Muscle of back (tissue), 11 donors: Measurements from ENCODE around the gene BMS1. TPM values are rescaled to one million over a fixed set of nuclear protein-coding genes. Genes with fewer than 3 reads are reported as not detected.

Experiments
- DNase-seq, 3 donors: peaks; one replicate each; pipeline versions ENCODE4 v3.0.0 to v3.0.0-alpha.2; 2013
- polyA plus RNA-seq, 10 donors: library from polyadenylated mRNA; unstranded; fragments of 120-200 nt; gene quantifications; one replicate each; pipeline ENCODE4 v1.2.1, GENCODE V29; 2013; ENCODE audit not compliant: insufficient read length in 10 of 10

The BMS1 gene
- polyA plus RNA-seq, 10 donors = 12.9 to 17.7 (median 15.4) TPM

GRCh38 chr10:42865716-42866114 is 83.1 kb downstream of the BMS1 start:
- DNase-seq = no peak

- peak; percentile 43 to 86 (median 75) for DNase-seq
These were observed 83.8 kb downstream of the BMS1 start for GRCh38 chr10:42866115-42866995.

GRCh38 chr10:42867571-42867970 is 85.0 kb downstream of the BMS1 start:
- DNase-seq = no peak

GRCh38 chr10:42868530-42868929 is 85.9 kb downstream of the BMS1 start:
- no peak for DNase-seq

GRCh38 chr10:42869977-42870350 is 87.4 kb downstream of the BMS1 start:
- no peak for DNase-seq

GRCh38 chr10:42871138-42871641 is 88.6 kb downstream of the BMS1 start:
- peak in 2 of 3 donors; percentile 6 to 29 for DNase-seq

GRCh38 chr10:42871823-42872222 is 89.2 kb downstream of the BMS1 start:
- no peak for DNase-seq

GRCh38 chr10:42872865-42873435 is 90.4 kb downstream of the BMS1 start:
- no peak for DNase-seq

GRCh38 chr10:42874713-42875387 is 92.3 kb downstream of the BMS1 start:
- DNase-seq = no peak

GRCh38 chr10:42875388-42875755 is 92.8 kb downstream of the BMS1 start:
- no peak for DNase-seq

GRCh38 chr10:42875798-42876341 is 93.3 kb downstream of the BMS1 start:
- peak in 2 of 3 donors; percentile 44 to 62 for DNase-seq

GRCh38 chr10:42876476-42876875 is 93.9 kb downstream of the BMS1 start:
- no peak for DNase-seq

GRCh38 chr10:42876945-42877344 is 94.3 kb downstream of the BMS1 start:
- DNase-seq = no peak

- DNase-seq = no peak
These were observed 95.0 kb downstream of the BMS1 start for GRCh38 chr10:42877496-42878030.

GRCh38 chr10:42878134-42878820 is 95.7 kb downstream of the BMS1 start:
- DNase-seq = no peak

GRCh38 chr10:42878821-42879195 is 96.2 kb downstream of the BMS1 start:
- no peak for DNase-seq

- no peak for DNase-seq
These were observed 97.0 kb downstream of the BMS1 start for GRCh38 chr10:42879380-42880254.

GRCh38 chr10:42880255-42880620 is 97.6 kb downstream of the BMS1 start:
- DNase-seq = no peak

GRCh38 chr10:42882597-42882996 is 100.0 kb downstream of the BMS1 start:
- DNase-seq = no peak
